LNCaP clone FGC (cell line): ENCODE results near the gene SERPIND1.

Experiments used
- DNase-seq: peaks from one replicate; pipeline ENCODE4 v3.0.0-alpha.2; 2011; ENCODE audit warnings: low read depth
- H3K4me3 ChIP-seq: 2 replicates; pipeline ENCODE4 v1.5.1; 2011; ENCODE audit warnings: mild to moderate bottlenecking, low read depth, low read length, control low read depth
- TF ChIP-seq, protein P1 (sequence below): IDR thresholded peaks from 2 replicates; pipeline ENCODE4 v1.5.1; 2012; ENCODE audit warnings: mild to moderate bottlenecking; ENCODE audit not compliant: control insufficient read depth, insufficient read depth; ENCODE audit errors: extremely low read depth

SERPIND1 gene

DNA sequence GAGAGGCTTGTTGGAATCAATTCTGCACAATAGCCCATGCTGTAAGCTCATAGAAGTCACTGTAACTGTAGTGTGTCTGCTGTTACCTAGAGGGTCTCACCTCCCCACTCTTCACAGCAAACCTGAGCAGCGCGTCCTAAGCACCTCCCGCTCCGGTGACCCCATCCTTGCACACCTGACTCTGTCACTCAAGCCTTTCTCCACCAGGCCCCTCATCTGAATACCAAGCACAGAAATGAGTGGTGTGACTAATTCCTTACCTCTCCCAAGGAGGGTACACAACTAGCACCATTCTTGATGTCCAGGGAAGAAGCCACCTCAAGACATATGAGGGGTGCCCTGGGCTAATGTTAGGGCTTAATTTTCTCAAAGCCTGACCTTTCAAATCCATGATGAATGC lies 13.3 kb downstream of the SERPIND1 start:
- TF ChIP-seq, protein P1, sequence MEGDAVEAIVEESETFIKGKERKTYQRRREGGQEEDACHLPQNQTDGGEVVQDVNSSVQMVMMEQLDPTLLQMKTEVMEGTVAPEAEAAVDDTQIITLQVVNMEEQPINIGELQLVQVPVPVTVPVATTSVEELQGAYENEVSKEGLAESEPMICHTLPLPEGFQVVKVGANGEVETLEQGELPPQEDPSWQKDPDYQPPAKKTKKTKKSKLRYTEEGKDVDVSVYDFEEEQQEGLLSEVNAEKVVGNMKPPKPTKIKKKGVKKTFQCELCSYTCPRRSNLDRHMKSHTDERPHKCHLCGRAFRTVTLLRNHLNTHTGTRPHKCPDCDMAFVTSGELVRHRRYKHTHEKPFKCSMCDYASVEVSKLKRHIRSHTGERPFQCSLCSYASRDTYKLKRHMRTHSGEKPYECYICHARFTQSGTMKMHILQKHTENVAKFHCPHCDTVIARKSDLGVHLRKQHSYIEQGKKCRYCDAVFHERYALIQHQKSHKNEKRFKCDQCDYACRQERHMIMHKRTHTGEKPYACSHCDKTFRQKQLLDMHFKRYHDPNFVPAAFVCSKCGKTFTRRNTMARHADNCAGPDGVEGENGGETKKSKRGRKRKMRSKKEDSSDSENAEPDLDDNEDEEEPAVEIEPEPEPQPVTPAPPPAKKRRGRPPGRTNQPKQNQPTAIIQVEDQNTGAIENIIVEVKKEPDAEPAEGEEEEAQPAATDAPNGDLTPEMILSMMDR, result no peak
- no peak overlapping the region for H3K4me3 ChIP-seq
- no peak for DNase-seq

DNA sequence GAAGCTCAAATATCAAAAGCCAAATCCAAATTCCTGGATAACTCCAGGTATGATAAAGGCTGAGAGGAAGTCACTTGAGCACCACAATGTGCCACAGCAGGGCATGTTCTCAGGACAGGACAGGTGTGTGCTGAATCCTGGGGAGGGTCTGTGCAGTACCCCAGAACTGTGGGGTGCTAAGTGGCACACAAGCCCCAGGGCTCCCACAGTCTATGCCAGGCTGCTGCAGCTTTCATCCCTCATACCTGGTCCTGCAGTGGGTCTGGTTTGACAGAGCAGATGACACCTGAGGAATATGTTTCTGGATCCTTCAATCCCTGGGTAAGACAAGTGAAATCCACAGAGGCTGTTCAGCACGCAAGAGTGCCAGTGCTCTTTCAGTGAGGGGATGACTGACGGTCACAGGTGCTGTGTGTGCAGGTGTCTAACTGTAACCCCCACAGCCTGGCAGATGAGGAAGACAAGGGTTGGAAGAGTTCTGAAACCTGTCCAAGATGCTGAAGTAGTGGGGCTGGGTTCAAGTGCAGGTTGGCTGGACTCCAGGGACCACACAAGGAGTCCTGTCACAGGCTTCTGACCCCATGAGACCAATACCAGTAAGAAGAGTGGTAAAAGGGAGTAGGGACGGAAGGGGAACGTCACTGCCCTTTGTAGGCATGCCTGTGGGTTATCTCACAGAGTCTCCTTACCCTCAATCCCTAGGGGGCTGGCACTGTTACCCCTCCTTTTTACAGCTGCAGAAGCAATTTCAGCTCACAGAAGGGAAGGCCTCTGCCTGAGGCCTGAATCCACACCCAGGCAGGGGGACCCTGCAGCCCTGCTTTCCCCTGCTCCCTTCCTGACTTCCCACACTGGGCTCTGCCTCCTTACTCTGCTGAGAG lies 14.1 kb downstream of the SERPIND1 start:
- TF ChIP-seq, protein P1, result no peak
- DNase-seq, result no peak
- no peak overlapping the region for H3K4me3 ChIP-seq

DNA sequence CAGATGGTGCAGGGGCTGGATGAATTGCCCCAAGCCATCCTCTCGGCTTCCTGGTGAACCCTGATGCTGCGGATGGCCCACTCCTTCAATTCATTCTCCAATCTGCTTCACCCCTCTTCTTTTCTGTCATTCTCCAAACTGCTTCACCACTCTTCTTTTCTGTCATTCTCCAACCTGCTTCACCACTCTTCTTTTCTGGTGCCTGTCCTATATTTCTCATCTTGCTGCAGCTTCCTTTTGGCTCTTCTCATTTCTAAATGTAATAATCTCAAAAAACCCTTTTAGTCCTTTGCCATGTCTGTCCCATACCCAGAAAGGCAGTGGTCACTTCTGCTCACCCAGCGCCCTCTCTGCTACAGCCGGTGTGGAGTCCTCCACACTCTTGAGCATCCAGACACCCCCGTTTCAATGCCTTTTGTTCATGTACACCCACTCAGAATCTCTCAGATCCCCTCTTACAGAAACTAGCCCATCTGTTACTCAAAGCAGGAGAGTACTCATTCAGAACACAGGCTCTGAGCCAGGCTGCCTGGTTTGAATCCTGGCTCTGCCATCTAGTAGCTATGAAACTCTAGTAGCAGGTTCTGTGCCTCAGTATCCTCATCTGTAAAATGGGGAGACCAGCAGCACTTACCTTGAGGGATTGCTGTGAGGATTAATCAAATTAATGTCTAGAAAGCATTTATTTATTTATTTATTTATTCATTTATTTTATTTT lies 14.9 kb downstream of the SERPIND1 start:
- TF ChIP-seq, protein P1, result no peak
- no peak overlapping the region for H3K4me3 ChIP-seq
- DNase-seq, result no peak

DNA sequence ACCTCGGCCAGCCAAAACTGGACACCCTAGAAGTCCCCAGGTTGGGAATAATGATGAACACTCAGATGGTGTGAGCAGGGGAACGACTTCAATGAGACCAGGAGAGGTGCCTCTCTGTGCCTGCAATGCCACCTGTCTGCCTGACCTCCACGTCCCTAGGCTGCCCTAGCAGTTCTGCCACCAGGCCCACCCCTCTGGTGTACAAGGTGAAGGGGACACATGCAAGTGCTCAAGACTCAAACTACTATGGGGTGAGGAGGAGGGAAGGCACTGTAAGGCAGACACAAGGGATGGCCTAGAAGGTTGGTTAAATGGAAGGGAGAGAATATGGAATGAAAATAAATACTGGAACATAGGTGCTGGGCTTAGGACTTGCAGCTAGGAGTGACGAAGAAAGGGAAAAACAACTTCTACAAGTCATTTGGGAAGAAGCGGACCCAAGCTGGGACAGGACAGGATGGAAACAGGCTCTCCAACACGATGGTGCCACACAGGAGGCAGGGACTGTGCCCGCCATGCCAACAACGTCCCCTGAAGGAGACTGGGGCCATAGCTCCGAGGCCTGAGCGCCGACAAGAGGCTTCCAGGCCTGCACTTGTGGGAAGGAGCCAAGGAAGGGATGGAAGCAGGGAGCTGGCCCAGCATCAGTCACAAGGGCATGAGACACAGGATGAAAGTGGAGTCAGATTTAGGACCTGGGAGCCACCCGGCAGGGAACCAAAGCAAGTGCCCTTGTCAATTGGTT lies 18.5 kb downstream of the SERPIND1 start:
- TF ChIP-seq, protein P1, result no peak
- DNase-seq, result no peak
- H3K4me3 ChIP-seq, result no peak overlapping the region

DNA sequence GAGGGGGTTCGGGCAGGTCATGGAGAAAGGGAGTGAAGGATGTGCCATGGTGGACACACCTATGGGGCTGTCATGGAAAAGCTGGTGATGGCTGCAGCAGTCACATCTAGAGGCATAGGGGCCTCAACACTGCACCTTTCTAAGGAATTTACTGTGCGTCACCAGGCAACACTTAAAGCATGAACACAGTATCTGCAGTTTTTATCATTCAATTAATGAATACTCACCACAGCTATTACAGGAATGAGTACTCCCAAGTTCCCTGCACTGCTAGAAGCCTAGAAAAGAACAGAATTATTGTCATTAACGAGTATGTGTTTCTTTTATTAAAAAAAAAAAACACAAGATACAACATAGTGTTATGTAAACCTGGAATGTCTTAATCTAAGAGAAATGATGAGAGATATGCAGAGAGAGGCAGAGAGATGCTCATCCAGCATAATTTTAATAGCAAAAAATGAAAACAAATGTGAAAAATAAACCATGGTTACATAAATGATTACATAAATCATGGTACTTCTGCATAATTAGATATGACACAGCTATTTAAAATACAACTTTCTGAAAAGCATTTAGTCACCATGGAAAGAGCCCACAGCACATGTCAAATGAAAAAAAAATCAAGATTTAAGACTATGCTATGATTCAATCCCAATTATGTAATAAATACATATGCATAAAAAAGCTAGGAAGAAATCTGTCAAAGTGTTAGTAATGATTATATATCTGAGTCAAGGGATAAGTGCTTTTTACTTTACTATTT lies 19.2 kb downstream of the SERPIND1 start:
- no peak for DNase-seq
- H3K4me3 ChIP-seq, result no peak overlapping the region
- TF ChIP-seq, protein P1, result no peak

DNA sequence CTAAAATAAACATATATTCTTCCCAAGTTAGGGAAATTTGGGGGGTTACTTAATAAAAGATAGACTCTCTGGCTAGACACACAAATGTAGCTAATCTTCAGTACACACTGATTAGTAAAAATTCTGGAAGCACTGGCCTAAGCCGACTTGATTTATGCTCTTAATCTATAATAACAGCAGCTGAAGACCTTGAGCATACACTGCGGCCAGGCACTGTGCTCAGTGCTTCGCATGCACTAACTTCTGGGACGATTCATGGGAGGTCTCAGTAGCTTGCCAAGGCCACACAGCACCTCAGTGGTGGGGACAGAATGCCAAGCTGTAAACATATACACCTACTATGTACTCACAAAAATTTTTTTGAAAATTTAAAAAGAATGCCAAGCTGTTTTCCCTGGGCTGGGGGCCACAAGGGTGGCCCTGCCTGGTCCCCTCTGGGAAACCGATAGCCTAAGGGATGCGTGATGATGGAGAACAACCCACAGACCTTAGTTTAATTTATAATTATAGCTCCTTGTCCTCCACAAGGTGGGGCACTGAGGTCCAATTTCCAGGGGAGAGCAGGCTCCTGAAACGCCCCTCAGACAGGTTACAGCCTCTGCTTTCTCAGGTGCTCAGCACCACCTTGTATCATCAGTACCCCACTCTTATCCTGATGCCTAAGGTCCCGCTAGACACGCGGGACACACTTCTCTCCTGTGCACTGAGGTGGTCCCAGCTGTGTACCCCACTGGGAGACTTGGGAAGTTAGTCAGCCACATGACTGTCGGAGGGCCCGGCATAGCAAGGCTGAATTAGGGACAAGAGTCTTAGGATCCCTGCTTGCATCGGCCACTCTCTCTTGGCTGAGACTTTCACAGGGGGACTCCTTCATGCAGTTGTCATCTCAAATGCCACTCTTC lies 20.1 kb downstream of the SERPIND1 start:
- DNase-seq, result no peak
- TF ChIP-seq, protein P1, result no peak
- no peak overlapping the region for H3K4me3 ChIP-seq
